Measurements from ENCODE around the gene ZNF91. TPM values are rescaled to one million over a fixed set of nuclear protein-coding genes. Genes with fewer than 3 reads are reported as not detected.

The ZNF91 gene
- total and polyA plus RNA-seq, 2 of the 4 experiments (the other 2 are of a cell fraction): 7.9 to 17.0 TPM

DNA sequence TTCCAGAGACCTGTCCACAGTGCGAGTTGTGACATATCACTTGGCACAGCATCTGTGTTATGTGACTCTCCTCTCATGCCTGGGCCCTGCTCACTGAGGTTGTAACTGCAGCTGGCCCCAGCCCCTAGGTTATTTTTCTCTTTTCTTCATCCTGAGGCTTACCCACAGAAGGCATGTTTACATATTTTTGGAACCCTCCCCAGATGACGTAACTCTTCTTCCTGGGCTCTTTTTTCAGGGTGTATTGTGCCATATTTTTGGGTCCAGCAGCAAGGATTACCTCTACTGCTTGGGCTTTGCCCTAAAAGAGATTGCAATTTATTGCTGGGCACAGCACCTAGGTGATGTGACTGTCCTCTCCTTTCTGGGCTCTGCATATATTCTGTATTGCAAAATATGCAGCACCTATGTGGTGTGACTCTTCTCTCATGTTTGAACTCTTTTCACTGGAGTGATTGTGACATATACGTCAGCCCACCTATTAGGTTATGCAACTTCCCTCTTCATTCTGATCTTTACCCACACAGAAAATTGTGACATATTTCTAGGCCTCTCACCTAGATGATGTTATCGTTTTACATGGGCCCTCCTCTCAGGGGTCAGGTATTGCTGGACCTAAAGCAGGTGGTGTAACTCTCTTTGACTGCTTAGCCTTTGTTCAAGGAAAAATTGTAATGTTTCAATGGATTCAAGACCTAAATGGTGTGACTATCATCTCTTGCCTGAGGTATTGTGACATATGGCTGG lies 80.6 kb downstream of the ZNF91 start:
- no TSS peak for BruUV-seq (replicated peaks)
- 89% methylated on average over 1 of the region's 4 CpGs; no CpG with 5 or more reads in 1 of the 2 experiments for WGBS, 2 experiments (ENCODE audit: extremely low coverage in 2 of 2, insufficient read length in 1 of 2)
- Histone ChIP-seq H3K14ac (replicated peaks; ENCODE audit: low read depth, low read length) (no peak overlapping the region), H3K23ac (ENCODE audit: low read depth, low read length) (no peak overlapping the region), H3K4me1 (ENCODE audit: control insufficient read depth, insufficient read depth, low read length) (no peaks in the 10 kb centered on the region), H3K4me3 (ENCODE audit: insufficient read depth, low read depth, low read length) (no peak overlapping the region), H2AK5ac (ENCODE audit: low read depth, low read length) (no peak overlapping the region), H3K18ac (ENCODE audit: low read depth, low read length) (no peak overlapping the region), H3K9me1 (ENCODE audit: insufficient read depth, low read length) (no peaks in the 10 kb centered on the region), H2BK20ac (ENCODE audit: low read depth, low read length) (no peak overlapping the region), H3K36me3 (ENCODE audit: control insufficient read depth, insufficient read depth, low read length) (no peaks in the 10 kb centered on the region), H2BK15ac (ENCODE audit: low read depth, low read length) (no peak overlapping the region), H3K4ac (ENCODE audit: low read depth, low read length) (no peak overlapping the region), H2AK9ac (replicated peaks; ENCODE audit: low read depth, low read length, poor library complexity) (no peak overlapping the region), H4K5ac (ENCODE audit: low read depth, low read length) (no peak overlapping the region), H4K20me1 (ENCODE audit: insufficient read depth, low read length) (no peaks in the 10 kb centered on the region), H3K56ac (ENCODE audit: extremely low read depth, insufficient read depth, low read length) (no peak overlapping the region), H3K79me1 (ENCODE audit: low read depth in 1 of 2, low read length in 2 of 2) (no peaks in the 10 kb centered on the region), H3K9ac (ENCODE audit: low read depth, low read length) (no peak overlapping the region), H3K9me3 (ENCODE audit: control insufficient read depth, insufficient read depth, low read length) (peaks cover 6% of the 10 kb centered on the region; the same call in 1 of the 2 replicates), H2BK120ac (ENCODE audit: low read depth, low read length) (no peak overlapping the region), H4K8ac (ENCODE audit: low read depth in 2 of 2, low read length in 2 of 2) (no peak overlapping the region), H3K4me2 (ENCODE audit: low read depth, low read length) (no peak overlapping the region), H3K27me3 (ENCODE audit: control insufficient read depth, insufficient read depth, low read length) (no peaks in the 10 kb centered on the region), H4K91ac (ENCODE audit: insufficient read depth, low read depth, low read length) (no peak overlapping the region), H2BK5ac (ENCODE audit: low read depth, low read length, poor library complexity, severe bottlenecking) (no peak overlapping the region), H2AFZ (replicated peaks; ENCODE audit: low read length, poor library complexity) (no peak overlapping the region), H3K27ac (ENCODE audit: insufficient read depth, low read length) (no peak overlapping the region)
- in situ Hi-C loops (cut with MboI; ENCODE audit: low sequenced_read_pairs): no loop called here
- TF ChIP-seq CEBPB (IDR thresholded peaks at IDR 0.05; ENCODE audit: low read depth, low read length) (no peak), SMC3 (IDR thresholded peaks at IDR 0.05; ENCODE audit: low read depth, low read length) (no peak), MXI1 (IDR thresholded peaks at IDR 0.05; ENCODE audit: borderline replicate concordance, low read depth, low read length) (no peak), MAFK (IDR thresholded peaks at IDR 0.05; ENCODE audit: low read depth, low read length) (no peak), NFE2L2 (IDR thresholded peaks at IDR 0.05; ENCODE audit: low read depth, low read length) (no peak), CHD1 (IDR thresholded peaks at IDR 0.05; ENCODE audit: low read depth, low read length) (no peak), RAD21 (IDR thresholded peaks at IDR 0.05; ENCODE audit: low read length) (no peak), RCOR1 (IDR thresholded peaks at IDR 0.05; ENCODE audit: insufficient replicate concordance, low read length) (no peak), MAZ (IDR thresholded peaks at IDR 0.05; ENCODE audit: borderline replicate concordance, low read depth, low read length) (no peak), FOS (IDR thresholded peaks at IDR 0.05; ENCODE audit: low read depth, low read length) (no peak), BHLHE40 (IDR thresholded peaks at IDR 0.05; ENCODE audit: low read depth, low read length) (no peak), POLR2A (IDR thresholded peaks at IDR 0.05; ENCODE audit: low read depth, low read length) (no peak)
- TF ChIP-seq, protein P1, sequence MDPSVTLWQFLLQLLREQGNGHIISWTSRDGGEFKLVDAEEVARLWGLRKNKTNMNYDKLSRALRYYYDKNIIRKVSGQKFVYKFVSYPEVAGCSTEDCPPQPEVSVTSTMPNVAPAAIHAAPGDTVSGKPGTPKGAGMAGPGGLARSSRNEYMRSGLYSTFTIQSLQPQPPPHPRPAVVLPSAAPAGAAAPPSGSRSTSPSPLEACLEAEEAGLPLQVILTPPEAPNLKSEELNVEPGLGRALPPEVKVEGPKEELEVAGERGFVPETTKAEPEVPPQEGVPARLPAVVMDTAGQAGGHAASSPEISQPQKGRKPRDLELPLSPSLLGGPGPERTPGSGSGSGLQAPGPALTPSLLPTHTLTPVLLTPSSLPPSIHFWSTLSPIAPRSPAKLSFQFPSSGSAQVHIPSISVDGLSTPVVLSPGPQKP (IDR thresholded peaks at IDR 0.05; ENCODE audit: borderline replicate concordance, low read depth, low read length): no peak
- TF ChIP-seq, protein P2, sequence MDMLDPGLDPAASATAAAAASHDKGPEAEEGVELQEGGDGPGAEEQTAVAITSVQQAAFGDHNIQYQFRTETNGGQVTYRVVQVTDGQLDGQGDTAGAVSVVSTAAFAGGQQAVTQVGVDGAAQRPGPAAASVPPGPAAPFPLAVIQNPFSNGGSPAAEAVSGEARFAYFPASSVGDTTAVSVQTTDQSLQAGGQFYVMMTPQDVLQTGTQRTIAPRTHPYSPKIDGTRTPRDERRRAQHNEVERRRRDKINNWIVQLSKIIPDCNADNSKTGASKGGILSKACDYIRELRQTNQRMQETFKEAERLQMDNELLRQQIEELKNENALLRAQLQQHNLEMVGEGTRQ (IDR thresholded peaks at IDR 0.05; ENCODE audit: low read depth, low read length): no peak
- ChIA-PET POLR2A (ENCODE audit: unreplicated experiment) (no interaction called here), CTCF (no interaction called here)
- dilution Hi-C loops (cut with HindIII; ENCODE audit: low sequenced_read_pairs, unreplicated experiment): no loop called here
- ATAC-seq (ENCODE audit: low read depth) (no peak), DNase-seq (no peak)
- intact Hi-C loops (cut with micrococcal nuclease): no loop called here
